Spleen (tissue), 11 donors: ENCODE data around the gene CFAP43. TPM values are rescaled to one million over a fixed set of nuclear protein-coding genes. Genes with fewer than 3 reads are reported as not detected.

Source experiments
- DNase-seq: peaks from one replicate; pipeline ENCODE4 v3.0.0-alpha.2; 2020
- H3K27ac ChIP-seq, 8 donors: fragments of 200-600 bp; sonication (generic) in 7 of 8; 1 replicate in 4 of 8; 2 replicates in 4 of 8; pipeline versions ENCODE4 v1.5.0 to v1.8.0; 2016 to 2021; ENCODE audit warnings: inconsistent platforms in 4 of 8, mild to moderate bottlenecking in 4 of 8, moderate library complexity in 1 of 8
- H3K27me3 ChIP-seq, 7 donors: fragments of 200-600 bp; sonication (generic) in 6 of 7; replicated peaks in 1 of 7; 1 replicate in 4 of 7; 2 replicates in 3 of 7; pipeline versions ENCODE4 v1.5.0 to v1.8.0; 2016 to 2021; ENCODE audit warnings: inconsistent platforms in 3 of 7, mild to moderate bottlenecking in 1 of 7
- H3K36me3 ChIP-seq, 6 donors: fragments of 200-600 bp; sonication (generic) in 5 of 6; 1 replicate in 4 of 6; 2 replicates in 2 of 6; pipeline versions ENCODE4 v1.5.0 to v1.8.0; 2016 to 2021; ENCODE audit warnings: inconsistent platforms in 2 of 6
- H3K4me1 ChIP-seq, 6 donors: fragments of 200-600 bp; sonication (generic) in 5 of 6; 1 replicate in 3 of 6; 2 replicates in 3 of 6; pipeline versions ENCODE4 v1.5.0 to v1.8.0; 2016 to 2021; ENCODE audit warnings: inconsistent platforms in 3 of 6
- H3K4me3 ChIP-seq, 8 donors: fragments of 200-600 bp; sonication (generic) in 7 of 8; 1 replicate in 4 of 8; 2 replicates in 4 of 8; pipeline versions ENCODE4 v1.5.0 to v1.8.0; 2016 to 2021; ENCODE audit warnings: inconsistent platforms in 4 of 8, mild to moderate bottlenecking in 4 of 8, moderate library complexity in 2 of 8
- H3K9me3 ChIP-seq, 8 donors: fragments of 200-600 bp; sonication (generic) in 7 of 8; 1 replicate in 4 of 8; 2 replicates in 4 of 8; pipeline versions ENCODE4 v1.5.0 to v1.8.0; 2016 to 2021; ENCODE audit warnings: inconsistent platforms in 4 of 8
- CTCF ChIP-seq, 11 experiments: fragments of 200-600 bp in 7 of 11; fragments of 450-650 bp in 4 of 11; sonication (generic) in 4 of 11; IDR thresholded peaks in 8 of 11; conservative IDR thresholded peaks in 3 of 11; 1 replicate in 7 of 11; 2 replicates in 4 of 11; pipeline versions ENCODE4 v1.4.0 to v1.8.0; 2016 to 2021; ENCODE audit warnings: antibody characterized with exemption in 11 of 11, inconsistent platforms in 4 of 11, mild to moderate bottlenecking in 1 of 11
- POLR2A ChIP-seq, 3 donors: fragments of 450-650 bp; IDR thresholded peaks; one replicate each; pipeline ENCODE4 v1.5.1; 2017; ENCODE audit warnings: antibody characterized with exemption in 3 of 3, mild to moderate bottlenecking in 1 of 3
- POLR2AphosphoS5 ChIP-seq, 3 donors: sonication (generic); formaldehyde crosslinking; IDR thresholded peaks; one replicate each; pipeline ENCODE4 v1.5.1; 2017; ENCODE audit warnings: antibody characterized with exemption in 3 of 3
- WGBS, 5 donors: extraction: QIAGEN DNeasy Blood & Tissue Kit in 3 of 5; methylation state at CpG; one replicate each; pipeline versions ENCODE4 v1.1.5 to v1.1.7; 2013 to 2018; 5-methylcytosine and 5-hydroxymethylcytosine counted together
- intact Hi-C: fragments of 100-400 bp; cut with DNase I; formaldehyde crosslinking; loops from one replicate; pipeline ENCODE4 v1.15.0; 2023; ENCODE audit warnings: low total_unique reads
- polyA plus RNA-seq, 3 donors: library from polyadenylated mRNA; stranded (reverse); fragments of 200-250 nt; gene quantifications; one replicate each; pipeline ENCODE4 v1.2.1, GENCODE V29; 2013
- total RNA-seq, 7 donors: library from RNA; depleted of rRNA in 3 of 7; stranded (reverse); fragments of >200 nt in 3 of 7; fragmentation: NEBNext Ultra II Directional in 4 of 7; extraction: Animal tissue kit (Norgen Biotek cat#: 25700) in 4 of 7; gene quantifications; one replicate each; pipeline versions ENCODE4 v1.1.0 to v1.2.1, GENCODE V29; 2016 to 2021
- donor health status: healthy with polysubstance abuse.
- donor health status: DM: no; HTN: no; CAD: no; lungs with moderate emphysema.
- donor health status: DM: no; HTN: no; CAD: no.
- donor health status: Bipolar disorder and iron deficiency.
- donor health status: healthy.
- donor health status: DM: no; HTN: no; CAD: no.
- donor health status: DM: yes; HTN: yes; CAD: no.

CFAP43 gene
- total and polyA plus RNA-seq, 10 donors, result 0.13 to 1.1 (median 0.25) TPM; not detected in 1

- Histone ChIP-seq H3K27me3 (no peaks in the 10 kb centered on the region), H3K9me3 (no peaks in the 10 kb centered on the region), H3K27ac (peak overlapping the region; percentile 96 to 100 (median 98)), H3K36me3 (peaks cover 0 to 9% (median 5%) of the 10 kb centered on the region in 6 donors), H3K4me3 (peak overlapping the region in 7 of 8 donors; percentile 52 to 81 (median 71)), H3K4me1 (peaks cover 6 to 31% (median 20%) of the 10 kb centered on the region in 6 donors)
- WGBS, 5 donors, result 32 to 60% (median 47%) methylated on average over 2 of the region's 2 CpGs
- TF ChIP-seq POLR2A (IDR thresholded peaks at IDR 0.05) (no peak), CTCF (IDR thresholded peaks at IDR 0.05 in 8 of 11, conservative IDR thresholded peaks at IDR 0.05 in 3 of 11) (no peak), POLR2AphosphoS5 (IDR thresholded peaks at IDR 0.05) (no peak)
- intact Hi-C loops, result loop anchor here (10.0 kb wide), 2 partner anchors 156 to 206 kb away; partner anchors contain the start of genes SLK and STN1
- DNase-seq, result no peak
Measured at GRCh38 chr10:104120512-104120902, 111.7 kb downstream of the CFAP43 start.

- no peak overlapping the region for H3K4me3 ChIP-seq
- H3K27me3 ChIP-seq, result no peaks in the 10 kb centered on the region
- intact Hi-C loops, result loop anchor here (10.0 kb wide), 2 partner anchors 155 to 205 kb away; partner anchors contain the start of genes SLK and STN1
- H3K27ac ChIP-seq, result peak overlapping the region in 7 of 8 donors; percentile 96 to 100 (median 98)
- TF ChIP-seq POLR2A (IDR thresholded peaks at IDR 0.05) (no peak), CTCF (IDR thresholded peaks at IDR 0.05 in 8 of 11, conservative IDR thresholded peaks at IDR 0.05 in 3 of 11) (no peak), POLR2AphosphoS5 (IDR thresholded peaks at IDR 0.05) (no peak)
- peaks cover 6 to 31% (median 20%) of the 10 kb centered on the region in 6 donors for H3K4me1 ChIP-seq
- 82 to 96% (median 93%) methylated on average over 3 of the region's 3 CpGs for WGBS, 5 donors
- H3K9me3 ChIP-seq, result no peaks in the 10 kb centered on the region
- no peak for DNase-seq
- H3K36me3 ChIP-seq, result peaks cover 0 to 5% (median 1%) of the 10 kb centered on the region in 6 donors
Measured at GRCh38 chr10:104119996-104120395, 112.2 kb downstream of the CFAP43 start.

- WGBS, 5 donors, result 93 to 99% (median 97%) methylated on average over 4 of the region's 4 CpGs
- intact Hi-C loops, result no loop called here
Measured at GRCh38 chr10:104117839-104118323, 114.3 kb downstream of the CFAP43 start.

More at GRCh38 chr10:104117839-104118323, 114.3 kb downstream of the CFAP43 start:
- TF ChIP-seq POLR2AphosphoS5 (IDR thresholded peaks at IDR 0.05) (no peak), CTCF (IDR thresholded peaks at IDR 0.05 in 8 of 11, conservative IDR thresholded peaks at IDR 0.05 in 3 of 11) (no peak), POLR2A (IDR thresholded peaks at IDR 0.05) (no peak)
- no peaks in the 10 kb centered on the region for H3K27me3 ChIP-seq
- no peak for DNase-seq
- H3K27ac ChIP-seq, result no peak overlapping the region
- no peaks in the 10 kb centered on the region for H3K9me3 ChIP-seq
- H3K36me3 ChIP-seq, result no peaks in the 10 kb centered on the region
- H3K4me1 ChIP-seq, result peaks cover 6 to 19% (median 12%) of the 10 kb centered on the region in 6 donors
- H3K4me3 ChIP-seq, result no peak overlapping the region
